Measurements from ENCODE around the gene FCN1. TPM values are rescaled to one million over a fixed set of nuclear protein-coding genes. Genes with fewer than 3 reads are reported as not detected.

The FCN1 gene
- total RNA-seq, 3 donors from 2014 or later, result 0.44 to 5.1 (median 2.9) TPM

DNA sequence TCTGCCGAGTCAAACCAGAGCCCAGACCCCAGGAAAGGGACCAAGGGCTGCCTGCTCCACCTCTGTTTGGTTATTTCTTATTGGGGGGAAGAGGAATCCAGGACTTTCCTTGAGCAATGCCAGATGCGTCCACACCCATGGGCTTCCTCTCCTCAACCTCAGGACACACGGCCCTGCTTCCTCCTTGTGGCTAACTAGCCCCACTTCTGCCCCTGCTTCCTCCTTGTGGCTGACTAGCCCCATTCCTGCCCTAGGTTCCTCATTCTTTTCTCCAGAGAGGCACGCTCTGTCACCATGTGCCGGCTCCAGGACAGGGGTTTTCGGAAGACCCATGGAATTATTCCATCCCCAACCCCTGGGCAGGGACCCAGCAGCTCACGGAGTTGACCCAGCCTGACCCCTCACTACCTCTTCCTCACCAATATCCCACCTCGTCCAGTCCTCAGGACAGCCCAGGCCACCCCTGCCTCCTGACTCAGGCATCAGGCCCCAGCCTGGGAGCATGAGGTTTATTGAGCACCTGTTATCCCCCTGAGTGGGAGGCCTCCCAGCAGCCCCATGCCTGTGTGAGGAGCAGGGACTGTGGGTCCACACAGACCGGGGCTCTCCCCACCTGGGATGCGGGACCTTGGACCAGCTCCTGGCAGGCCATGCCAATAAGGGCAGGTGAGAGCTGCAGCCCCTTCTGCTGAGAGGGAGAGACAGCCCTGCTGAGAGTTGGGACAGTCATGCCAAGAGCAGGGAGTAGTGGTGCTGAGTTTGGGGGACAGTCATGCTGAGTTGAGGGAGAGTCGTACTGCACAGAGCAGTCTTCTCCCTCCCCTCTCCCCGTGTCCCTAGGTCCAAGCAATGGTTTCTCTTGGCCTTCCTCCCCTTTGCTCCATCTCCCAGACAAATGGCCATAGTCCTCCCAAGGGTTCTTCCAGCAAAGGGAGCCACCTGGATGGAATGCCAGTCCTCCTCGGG is 11.8 kb upstream of the FCN1 start:
- Histone ChIP-seq H3K4me1 (no peaks in the 10 kb centered on the region), H3K27ac (no peak overlapping the region), H3K36me3 (no peaks in the 10 kb centered on the region), H3K4me3 (no peak overlapping the region), H3K27me3 (peaks cover 0 to 8% of the 10 kb centered on the region in 2 donors), H3K9me3 (no peaks in the 10 kb centered on the region)
- intact Hi-C loops (cut with DNase I; ENCODE audit: low total_unique reads), result no loop called here
- DNase-seq (ENCODE audit: low spot score in 2 of 2), result peak in 1 of 2 donors; percentile 29
- TF ChIP-seq, protein P1, sequence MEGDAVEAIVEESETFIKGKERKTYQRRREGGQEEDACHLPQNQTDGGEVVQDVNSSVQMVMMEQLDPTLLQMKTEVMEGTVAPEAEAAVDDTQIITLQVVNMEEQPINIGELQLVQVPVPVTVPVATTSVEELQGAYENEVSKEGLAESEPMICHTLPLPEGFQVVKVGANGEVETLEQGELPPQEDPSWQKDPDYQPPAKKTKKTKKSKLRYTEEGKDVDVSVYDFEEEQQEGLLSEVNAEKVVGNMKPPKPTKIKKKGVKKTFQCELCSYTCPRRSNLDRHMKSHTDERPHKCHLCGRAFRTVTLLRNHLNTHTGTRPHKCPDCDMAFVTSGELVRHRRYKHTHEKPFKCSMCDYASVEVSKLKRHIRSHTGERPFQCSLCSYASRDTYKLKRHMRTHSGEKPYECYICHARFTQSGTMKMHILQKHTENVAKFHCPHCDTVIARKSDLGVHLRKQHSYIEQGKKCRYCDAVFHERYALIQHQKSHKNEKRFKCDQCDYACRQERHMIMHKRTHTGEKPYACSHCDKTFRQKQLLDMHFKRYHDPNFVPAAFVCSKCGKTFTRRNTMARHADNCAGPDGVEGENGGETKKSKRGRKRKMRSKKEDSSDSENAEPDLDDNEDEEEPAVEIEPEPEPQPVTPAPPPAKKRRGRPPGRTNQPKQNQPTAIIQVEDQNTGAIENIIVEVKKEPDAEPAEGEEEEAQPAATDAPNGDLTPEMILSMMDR (IDR thresholded peaks at IDR 0.05), result no peak
- TF ChIP-seq POLR2AphosphoS5 (IDR thresholded peaks at IDR 0.05), result peak in 1 of 3 donors; percentile 21

- peaks cover 0 to 8% of the 10 kb centered on the region in 2 donors for H3K27me3 ChIP-seq
- TF ChIP-seq POLR2A (IDR thresholded peaks at IDR 0.05) (no peak), POLR2AphosphoS5 (IDR thresholded peaks at IDR 0.05) (no peak)
- TF ChIP-seq, protein P1 (IDR thresholded peaks at IDR 0.05), result no peak
- H3K4me1 ChIP-seq, result no peaks in the 10 kb centered on the region
- H3K36me3 ChIP-seq, result no peaks in the 10 kb centered on the region
- no peaks in the 10 kb centered on the region for H3K9me3 ChIP-seq
- no peak for DNase-seq (ENCODE audit: low spot score in 2 of 2)
- H3K4me3 ChIP-seq, result no peak overlapping the region
- intact Hi-C loops (cut with DNase I; ENCODE audit: low total_unique reads), result no loop called here
- H3K27ac ChIP-seq, result no peak overlapping the region
These were observed 10.9 kb upstream of the FCN1 start for GRCh38 chr9:134928436-134929192.

DNA sequence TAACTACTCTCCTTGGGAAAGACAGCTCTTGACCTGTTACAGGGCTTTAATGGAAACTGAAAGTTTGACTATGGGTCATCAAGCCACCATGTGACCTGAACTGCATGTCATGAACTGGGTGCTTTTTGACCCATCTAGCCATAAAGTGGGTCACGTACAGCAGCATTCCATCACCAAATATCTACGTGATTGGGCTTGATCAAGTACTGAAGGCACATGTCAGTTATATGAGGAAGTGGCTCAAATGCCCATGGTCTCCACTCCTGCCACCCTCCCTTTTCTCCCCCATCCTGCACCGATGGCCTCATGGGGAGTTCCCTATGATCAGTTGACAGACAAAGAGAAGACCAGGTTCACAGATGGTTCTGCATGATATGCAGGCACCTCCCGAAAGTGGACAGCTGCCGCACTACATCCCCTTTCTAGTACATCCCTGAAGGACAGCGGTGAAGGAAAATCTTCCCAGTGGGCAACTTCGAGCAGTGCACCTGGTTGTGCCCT is 7.3 kb upstream of the FCN1 start:
- no peak for TF ChIP-seq POLR2A (IDR thresholded peaks at IDR 0.05)
- no peak for TF ChIP-seq POLR2AphosphoS5 (IDR thresholded peaks at IDR 0.05)
- TF ChIP-seq, protein P1 (IDR thresholded peaks at IDR 0.05), result no peak

DNA sequence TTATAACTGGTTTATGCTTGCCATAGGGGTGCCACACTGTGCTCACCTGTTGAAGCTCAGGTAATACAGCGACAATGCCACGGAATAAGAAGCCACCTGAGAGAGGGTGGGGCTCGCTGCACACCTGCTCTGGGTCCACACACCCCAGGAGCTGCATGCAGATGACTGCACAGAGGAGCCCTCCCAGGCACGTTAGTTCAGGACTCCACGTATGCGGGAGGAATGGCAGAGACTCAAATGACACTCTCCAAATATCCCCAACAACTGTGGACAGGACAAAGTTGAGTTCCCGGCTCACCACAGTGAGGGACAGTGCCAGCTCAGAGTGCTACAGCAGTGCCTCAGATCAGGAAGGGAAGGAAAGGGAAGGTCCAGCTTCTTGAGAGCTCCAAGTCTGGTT is 5.8 kb upstream of the FCN1 start:
- Histone ChIP-seq H3K9me3 (peaks cover 6 to 12% of the 10 kb centered on the region in 2 donors), H3K4me3 (no peak overlapping the region), H3K4me1 (no peaks in the 10 kb centered on the region), H3K36me3 (no peaks in the 10 kb centered on the region), H3K27ac (no peak overlapping the region), H3K27me3 (no peaks in the 10 kb centered on the region)
- intact Hi-C loops (cut with DNase I; ENCODE audit: low total_unique reads), result no loop called here
- no peak for DNase-seq (ENCODE audit: low spot score in 2 of 2)
- TF ChIP-seq, protein P1 (IDR thresholded peaks at IDR 0.05), result no peak

More for the DNA sequence above, 7.3 kb upstream of the FCN1 start:
- no peak overlapping the region for H3K27ac ChIP-seq
- H3K4me1 ChIP-seq, result no peaks in the 10 kb centered on the region
- H3K9me3 ChIP-seq, result no peaks in the 10 kb centered on the region
- H3K27me3 ChIP-seq, result peaks cover 0 to 4% of the 10 kb centered on the region in 2 donors
- DNase-seq (ENCODE audit: low spot score in 2 of 2), result peak in 1 of 2 donors; percentile 15
- H3K36me3 ChIP-seq, result no peaks in the 10 kb centered on the region
- H3K4me3 ChIP-seq, result no peak overlapping the region
- intact Hi-C loops (cut with DNase I; ENCODE audit: low total_unique reads), result no loop called here

GRCh38 chr9:134922932-134923240 is 5.2 kb upstream of the FCN1 start:
- H3K4me3 ChIP-seq, result no peak overlapping the region
- DNase-seq (ENCODE audit: low spot score in 2 of 2), result no peak
- TF ChIP-seq POLR2AphosphoS5 (IDR thresholded peaks at IDR 0.05) (no peak), POLR2A (IDR thresholded peaks at IDR 0.05) (no peak)
- peaks cover 8 to 12% of the 10 kb centered on the region in 2 donors for H3K9me3 ChIP-seq
- H3K27me3 ChIP-seq, result no peaks in the 10 kb centered on the region
- H3K27ac ChIP-seq, result no peak overlapping the region
- intact Hi-C loops (cut with DNase I; ENCODE audit: low total_unique reads), result no loop called here
- H3K4me1 ChIP-seq, result no peaks in the 10 kb centered on the region
- H3K36me3 ChIP-seq, result no peaks in the 10 kb centered on the region

All from breast epithelium (tissue), 4 donors.